ENCODE data around the gene SLC29A4.
A peak's percentile ranks its signal among the peaks of the same experiment; 100 is the strongest.
"Not testable (repeated sequence)": the region's sequence is repeated elsewhere in the genome, so short reads cannot be mapped to it uniquely, and the experiment has no call there.

The SLC29A4 gene

GRCh38 chr7:5282543-5283316 is at the start of gene SLC29A4:
SLC29A4 (plus strand) TSS chr7:5282943; CDS start chr7:5287817, 4,874 bp downstream.
- DNase-seq: peak in 1 of 2 donors; percentile 21

GRCh38 chr7:5234852-5235831 is 47.6 kb upstream of the SLC29A4 start:
- no peak for DNase-seq

- DNase-seq: no peak
Measured at GRCh38 chr7:5237286-5237685, 45.5 kb upstream of the SLC29A4 start.

GRCh38 chr7:5238500-5238899 is 44.2 kb upstream of the SLC29A4 start:
- no peak for DNase-seq

- DNase-seq: no peak
Measured at GRCh38 chr7:5243261-5243660, 39.5 kb upstream of the SLC29A4 start.

- DNase-seq: no peak
Measured at GRCh38 chr7:5248201-5248885, 34.4 kb upstream of the SLC29A4 start.

- not testable (repeated sequence) for DNase-seq
Measured at GRCh38 chr7:5250787-5251186, 32.0 kb upstream of the SLC29A4 start.

- DNase-seq: not testable (repeated sequence)
Measured at GRCh38 chr7:5253529-5253928, 29.2 kb upstream of the SLC29A4 start.

- DNase-seq: not testable (repeated sequence)
Measured at GRCh38 chr7:5254371-5254770, 28.4 kb upstream of the SLC29A4 start.

GRCh38 chr7:5255832-5256231 is 26.9 kb upstream of the SLC29A4 start:
- no peak for DNase-seq

- DNase-seq: not testable (repeated sequence)
Measured at GRCh38 chr7:5260530-5261068, 22.1 kb upstream of the SLC29A4 start.

GRCh38 chr7:5263066-5263465 is 19.7 kb upstream of the SLC29A4 start:
- not testable (repeated sequence) for DNase-seq

GRCh38 chr7:5265320-5266190 is 17.2 kb upstream of the SLC29A4 start:
- no peak for DNase-seq

GRCh38 chr7:5266191-5267028 is 16.3 kb upstream of the SLC29A4 start:
- no peak for DNase-seq

GRCh38 chr7:5267829-5268228 is 14.9 kb upstream of the SLC29A4 start:
- DNase-seq: not testable (repeated sequence)

- not testable (repeated sequence) for DNase-seq
Measured at GRCh38 chr7:5269992-5270657, 12.6 kb upstream of the SLC29A4 start.

- DNase-seq: no peak
Measured at GRCh38 chr7:5270788-5271187, 12.0 kb upstream of the SLC29A4 start.

- not testable (repeated sequence) for DNase-seq
Measured at GRCh38 chr7:5273831-5274405, 8.8 kb upstream of the SLC29A4 start.

- no peak for DNase-seq
Measured at GRCh38 chr7:5274441-5274840, 8.3 kb upstream of the SLC29A4 start.

GRCh38 chr7:5274985-5275431 is 7.7 kb upstream of the SLC29A4 start:
- DNase-seq: not testable (repeated sequence)
